ENCODE results near the gene GGA2.

DNA sequence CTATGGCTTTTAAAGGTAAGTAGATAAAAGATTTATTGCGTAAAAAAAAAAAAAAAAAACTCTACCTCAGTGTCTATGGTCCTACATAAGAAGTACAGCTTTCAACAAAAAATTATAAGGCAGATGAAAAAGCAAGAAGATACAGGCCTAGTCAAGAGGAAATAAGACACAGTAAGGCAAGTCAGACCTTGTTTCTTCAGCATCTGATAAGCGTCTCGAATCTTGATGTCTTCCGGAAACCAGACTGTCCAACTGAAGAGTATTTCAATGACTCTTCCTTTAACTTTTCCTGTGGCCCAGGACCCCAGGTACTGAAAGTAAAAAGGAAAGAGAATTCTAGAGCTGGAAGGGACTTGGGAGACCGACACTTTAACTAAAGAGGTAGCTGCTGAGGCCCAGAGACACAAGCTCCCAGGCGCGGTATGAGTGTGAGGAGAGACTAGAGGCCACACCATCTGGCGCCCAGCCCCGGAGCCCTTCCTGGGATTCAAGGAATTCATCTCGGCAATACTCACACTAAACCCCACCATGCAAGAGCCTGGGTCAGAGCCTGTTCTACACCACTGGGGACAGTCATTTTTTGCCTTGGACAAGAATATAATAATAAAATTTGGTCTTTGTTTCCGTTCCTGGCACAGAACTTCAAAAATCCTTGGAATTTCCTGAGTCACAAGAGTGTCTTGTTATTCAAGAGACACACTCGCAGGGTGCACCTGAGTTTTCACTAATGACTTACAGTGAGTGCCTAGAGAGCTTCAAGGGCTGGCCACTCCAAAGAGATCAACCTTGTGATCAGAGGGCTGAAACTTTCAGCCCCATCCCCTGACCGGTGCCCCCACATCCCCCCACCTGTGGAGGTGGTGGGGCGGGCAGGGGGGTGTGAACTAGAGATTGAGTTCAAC, 18.6 kb downstream of the GGA2 start:
- TF ChIP-seq CTCF (IDR thresholded peaks at IDR 0.05) (no peak), POLR2A (IDR thresholded peaks at IDR 0.05) (no peak)

Measured in right lobe of liver (tissue), 4 donors.